ENCODE results near the gene CREB5. TPM values are rescaled to one million over a fixed set of nuclear protein-coding genes. Genes with fewer than 3 reads are reported as not detected.
A peak's percentile ranks its signal among the peaks of the same experiment; 100 is the strongest.

CREB5 gene
- total and polyA plus RNA-seq, 2 donors (not counting 3 experiments of a cell fraction or from before 2014, with no cell fraction given) = 19.6 to 28.4 TPM

DNA sequence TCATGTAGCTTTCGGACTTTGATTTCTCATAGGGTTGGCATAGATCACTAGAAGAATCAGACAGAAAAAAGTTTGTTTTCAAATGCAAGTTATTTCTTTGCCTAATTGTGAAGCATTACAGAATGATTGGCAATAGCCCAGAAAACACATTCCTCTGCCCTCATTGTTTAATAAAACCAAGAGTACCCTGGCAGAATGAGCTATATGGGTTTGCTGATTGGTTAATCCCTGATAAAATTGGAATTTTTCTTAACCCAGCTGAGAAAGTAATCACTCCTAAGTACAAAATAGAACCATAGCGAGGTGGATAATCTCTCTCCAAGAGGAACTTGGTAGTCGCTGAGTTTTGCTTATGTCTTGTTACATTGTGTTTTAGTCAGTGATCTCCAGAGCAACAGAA, 30.9 kb upstream of the CREB5 start:
- FAIRE-seq = no peak
- H2AFZ ChIP-seq (ENCODE audit: low read depth, low read length) = no peak overlapping the region
- no TSS peak for BruUV-seq (replicated peaks)
- no peaks in the 10 kb centered on the region for H3K36me3 ChIP-seq (ENCODE audit: control insufficient read depth in 2 of 2, extremely low read depth in 1 of 2, insufficient read depth in 2 of 2, low read length in 2 of 2)
- no peaks in the 10 kb centered on the region for H4K20me1 ChIP-seq (replicated peaks; ENCODE audit: control insufficient read depth, extremely low read depth, insufficient read depth, low read length)
- no peak overlapping the region for H3K27ac ChIP-seq (ENCODE audit: insufficient read depth, low read depth, low read length)
- intact Hi-C loops (cut with micrococcal nuclease) (no loop called here), dilution Hi-C loops (cut with MboI; ENCODE audit: extremely low pct_ligation_motif_present, low sequenced_read_pairs) (no loop called here)
- H3K9ac ChIP-seq (replicated peaks; ENCODE audit: extremely low read depth, insufficient read depth, low read length) = no peak overlapping the region
- TF ChIP-seq MYC (IDR thresholded peaks at IDR 0.05; ENCODE audit: low read depth, low read length) = no peak
- TF ChIP-seq GATA2 (IDR thresholded peaks at IDR 0.05; ENCODE audit: insufficient read depth, insufficient read length, low read depth, low read length) = no peak
- TF ChIP-seq, protein P1, sequence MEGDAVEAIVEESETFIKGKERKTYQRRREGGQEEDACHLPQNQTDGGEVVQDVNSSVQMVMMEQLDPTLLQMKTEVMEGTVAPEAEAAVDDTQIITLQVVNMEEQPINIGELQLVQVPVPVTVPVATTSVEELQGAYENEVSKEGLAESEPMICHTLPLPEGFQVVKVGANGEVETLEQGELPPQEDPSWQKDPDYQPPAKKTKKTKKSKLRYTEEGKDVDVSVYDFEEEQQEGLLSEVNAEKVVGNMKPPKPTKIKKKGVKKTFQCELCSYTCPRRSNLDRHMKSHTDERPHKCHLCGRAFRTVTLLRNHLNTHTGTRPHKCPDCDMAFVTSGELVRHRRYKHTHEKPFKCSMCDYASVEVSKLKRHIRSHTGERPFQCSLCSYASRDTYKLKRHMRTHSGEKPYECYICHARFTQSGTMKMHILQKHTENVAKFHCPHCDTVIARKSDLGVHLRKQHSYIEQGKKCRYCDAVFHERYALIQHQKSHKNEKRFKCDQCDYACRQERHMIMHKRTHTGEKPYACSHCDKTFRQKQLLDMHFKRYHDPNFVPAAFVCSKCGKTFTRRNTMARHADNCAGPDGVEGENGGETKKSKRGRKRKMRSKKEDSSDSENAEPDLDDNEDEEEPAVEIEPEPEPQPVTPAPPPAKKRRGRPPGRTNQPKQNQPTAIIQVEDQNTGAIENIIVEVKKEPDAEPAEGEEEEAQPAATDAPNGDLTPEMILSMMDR (IDR thresholded peaks at IDR 0.05; ENCODE audit: extremely low read depth in 1 of 2, insufficient read depth in 1 of 2, low read depth in 1 of 2, low read length in 2 of 2) = no peak
- TF ChIP-seq, protein P2, sequence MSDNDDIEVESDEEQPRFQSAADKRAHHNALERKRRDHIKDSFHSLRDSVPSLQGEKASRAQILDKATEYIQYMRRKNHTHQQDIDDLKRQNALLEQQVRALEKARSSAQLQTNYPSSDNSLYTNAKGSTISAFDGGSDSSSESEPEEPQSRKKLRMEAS (IDR thresholded peaks at IDR 0.05; ENCODE audit: insufficient read depth, insufficient read length) = no peak
- TF ChIP-seq POLR2AphosphoS5 (IDR thresholded peaks at IDR 0.05; ENCODE audit: insufficient read depth, low read depth, low read length) = no peak
- no peak for TF ChIP-seq JUN (IDR thresholded peaks at IDR 0.05; ENCODE audit: borderline replicate concordance, insufficient read depth, insufficient read length, low read depth)
- no peak for TF ChIP-seq FOS (IDR thresholded peaks at IDR 0.05; ENCODE audit: borderline replicate concordance, insufficient read depth, low read length)
- no peak for TF ChIP-seq POLR2A (IDR thresholded peaks at IDR 0.05; ENCODE audit: low read depth, low read length)
- TF ChIP-seq EZH2 (IDR thresholded peaks at IDR 0.05; ENCODE audit: borderline replicate concordance, low read depth, low read length, severe bottlenecking) = no peak
- no peaks in the 10 kb centered on the region for H3K79me2 ChIP-seq (ENCODE audit: control insufficient read depth, insufficient read depth, low read length)
- H3K9me1 ChIP-seq (replicated peaks; ENCODE audit: control insufficient read depth, extremely low read depth, insufficient read depth, low read length) = no peaks in the 10 kb centered on the region
- peak; percentile 23 for DNase-seq (ENCODE audit: low read depth, low spot score)
- POLR2A ChIA-PET = no interaction called here
- H3K9me3 ChIP-seq (replicated peaks; ENCODE audit: control insufficient read depth, insufficient read depth, low read length) = no peaks in the 10 kb centered on the region
- no peaks in the 10 kb centered on the region for H3K4me1 ChIP-seq (ENCODE audit: control insufficient read depth, extremely low read depth, insufficient read depth, low read length)
- CTCF ChIA-PET = interaction anchor here (0.7 to 2.0 kb wide), 6 partner anchors 18 to 540 kb away, joined by 3 to 4 read pairs (median 3); no protein-coding TSS in a partner anchor
- no peak overlapping the region for H3K4me2 ChIP-seq (ENCODE audit: insufficient read depth, low read length)
- no peak overlapping the region for H3K4me3 ChIP-seq (replicated peaks in 1 of 3; ENCODE audit: insufficient read depth in 1 of 3, low read depth in 1 of 3, low read length in 3 of 3)
- H3K27me3 ChIP-seq (ENCODE audit: control insufficient read depth in 2 of 2, insufficient read depth in 2 of 2, low read length in 2 of 2) = peaks cover 0 to 3% of the 10 kb centered on the region in 2 experiments

All from endothelial cell of umbilical vein (primary cell).